Parathyroid adenoma (tissue), 2 donors: ENCODE data around the gene XAB2.

Source experiments
- H2AFZ ChIP-seq: fragments of 300-600 bp; sonication (generic); one replicate; pipeline ENCODE4 v1.7.0; 2017; ENCODE audit warnings: antibody characterized with exemption, mild to moderate bottlenecking
- H3K27ac ChIP-seq: fragments of 300-600 bp; sonication (generic); one replicate; pipeline ENCODE4 v1.7.0; 2017
- H3K27me3 ChIP-seq: fragments of 300-600 bp; sonication (generic); one replicate; pipeline ENCODE4 v1.7.0; 2017; ENCODE audit warnings: low read length; ENCODE audit not compliant: control insufficient read depth, insufficient read depth
- H3K36me3 ChIP-seq: fragments of 300-600 bp; sonication (generic); one replicate; pipeline ENCODE4 v1.7.0; 2017; ENCODE audit warnings: low read length; ENCODE audit not compliant: control insufficient read depth, insufficient read depth
- H3K4me1 ChIP-seq: fragments of 300-600 bp; sonication (generic); one replicate; pipeline ENCODE4 v1.7.0; 2017; ENCODE audit warnings: control low read depth
- H3K4me2 ChIP-seq: fragments of 300-600 bp; sonication (generic); one replicate; pipeline ENCODE4 v1.7.0; 2017; ENCODE audit warnings: low read length
- H3K4me3 ChIP-seq: fragments of 300-600 bp; sonication (generic); one replicate; pipeline ENCODE4 v1.7.0; 2017; ENCODE audit warnings: low read depth, low read length
- H3K79me2 ChIP-seq: fragments of 300-600 bp; sonication (generic); one replicate; pipeline ENCODE4 v1.7.0; 2017; ENCODE audit warnings: control low read depth
- H3K9ac ChIP-seq: fragments of 300-600 bp; sonication (generic); one replicate; pipeline ENCODE4 v1.7.0; 2017; ENCODE audit warnings: mild to moderate bottlenecking
- H3K9me3 ChIP-seq: fragments of 300-600 bp; sonication (generic); one replicate; pipeline ENCODE4 v1.7.0; 2017; ENCODE audit warnings: low read length; ENCODE audit not compliant: control insufficient read depth
- CTCF ChIP-seq: fragments of 300-600 bp; sonication (generic); IDR thresholded peaks from one replicate; pipeline ENCODE4 v1.7.0; 2017; ENCODE audit warnings: antibody characterized with exemption, mild to moderate bottlenecking
- donor health status: primary hyperparathyroidism.

Gene XAB2

GRCh38 chr19:7623725-7624603 is 5.4 kb downstream of the XAB2 start:
- Histone ChIP-seq H3K27me3 (no peaks in the 10 kb centered on the region), H3K27ac (no peak overlapping the region), H3K79me2 (peaks cover 37% of the 10 kb centered on the region), H3K4me1 (peaks cover under 1% of the 10 kb centered on the region), H2AFZ (no peak overlapping the region), H3K9ac (no peak overlapping the region), H3K4me3 (no peak overlapping the region), H3K36me3 (no peaks in the 10 kb centered on the region), H3K4me2 (no peak overlapping the region), H3K9me3 (no peaks in the 10 kb centered on the region)
- TF ChIP-seq CTCF = no peak

GRCh38 chr19:7622933-7623685 is 6.2 kb downstream of the XAB2 start:
- H3K79me2 ChIP-seq = peaks cover 28% of the 10 kb centered on the region
- H3K36me3 ChIP-seq = no peaks in the 10 kb centered on the region
- no peak overlapping the region for H3K4me2 ChIP-seq
- H3K4me1 ChIP-seq = peaks cover 3% of the 10 kb centered on the region
- no peak overlapping the region for H2AFZ ChIP-seq
- no peaks in the 10 kb centered on the region for H3K27me3 ChIP-seq
- no peak overlapping the region for H3K4me3 ChIP-seq
- no peak overlapping the region for H3K9ac ChIP-seq
- no peak overlapping the region for H3K27ac ChIP-seq
- H3K9me3 ChIP-seq = no peaks in the 10 kb centered on the region
- TF ChIP-seq CTCF = no peak

DNA sequence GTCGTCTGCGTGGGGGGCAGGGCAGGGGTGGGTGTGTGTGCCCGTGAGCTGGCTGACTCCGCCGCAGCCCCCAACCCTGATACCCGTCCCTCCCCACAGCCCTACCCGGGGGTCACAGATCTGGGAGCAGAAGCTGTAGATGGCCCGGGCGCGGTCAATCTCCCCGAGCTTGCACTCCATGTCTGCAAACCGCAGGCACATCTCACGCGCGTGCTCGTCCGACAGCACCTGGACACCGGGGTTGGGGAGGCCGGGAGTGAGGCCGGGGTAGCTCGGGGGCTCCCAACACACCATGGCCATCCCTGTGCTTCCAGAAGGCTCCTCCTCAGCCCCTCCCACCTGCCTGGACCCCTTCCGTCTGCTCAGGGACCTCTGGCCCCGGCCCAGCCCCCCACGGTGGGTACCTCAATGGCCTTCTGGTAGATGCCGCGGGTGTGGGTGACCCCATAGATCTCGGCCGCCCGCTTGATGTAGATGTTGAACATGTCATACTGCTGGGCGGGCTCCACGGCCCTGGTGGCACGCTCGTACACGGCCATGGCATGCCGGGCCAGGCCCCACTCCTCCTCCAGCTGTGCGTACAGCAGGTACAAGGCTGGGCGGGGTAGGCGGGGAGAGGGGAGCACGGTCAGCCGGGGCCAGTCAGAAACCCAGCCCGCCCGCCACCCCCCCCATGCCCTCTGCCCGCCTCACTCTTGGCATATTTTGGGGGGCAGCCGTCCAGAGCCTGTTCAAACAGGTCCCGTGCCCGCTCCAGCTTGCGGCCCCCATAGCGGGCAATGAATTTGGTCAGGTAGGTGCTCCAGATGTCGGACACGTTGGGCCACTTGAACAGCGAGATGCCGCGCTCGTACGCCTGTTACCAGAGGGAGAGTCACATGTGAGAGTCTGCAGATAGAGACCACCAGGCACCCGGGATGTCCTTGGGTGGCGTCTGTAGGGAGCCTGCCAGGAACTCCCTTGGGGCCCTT is 8.6 kb downstream of the XAB2 start:
- Histone ChIP-seq H3K27ac (no peak overlapping the region), H3K9ac (no peak overlapping the region), H3K4me3 (no peak overlapping the region), H2AFZ (no peak overlapping the region), H3K36me3 (no peaks in the 10 kb centered on the region), H3K79me2 (peaks cover 9% of the 10 kb centered on the region), H3K4me2 (no peak overlapping the region), H3K27me3 (no peaks in the 10 kb centered on the region), H3K4me1 (peaks cover 3% of the 10 kb centered on the region), H3K9me3 (no peaks in the 10 kb centered on the region)
- no peak for TF ChIP-seq CTCF

DNA sequence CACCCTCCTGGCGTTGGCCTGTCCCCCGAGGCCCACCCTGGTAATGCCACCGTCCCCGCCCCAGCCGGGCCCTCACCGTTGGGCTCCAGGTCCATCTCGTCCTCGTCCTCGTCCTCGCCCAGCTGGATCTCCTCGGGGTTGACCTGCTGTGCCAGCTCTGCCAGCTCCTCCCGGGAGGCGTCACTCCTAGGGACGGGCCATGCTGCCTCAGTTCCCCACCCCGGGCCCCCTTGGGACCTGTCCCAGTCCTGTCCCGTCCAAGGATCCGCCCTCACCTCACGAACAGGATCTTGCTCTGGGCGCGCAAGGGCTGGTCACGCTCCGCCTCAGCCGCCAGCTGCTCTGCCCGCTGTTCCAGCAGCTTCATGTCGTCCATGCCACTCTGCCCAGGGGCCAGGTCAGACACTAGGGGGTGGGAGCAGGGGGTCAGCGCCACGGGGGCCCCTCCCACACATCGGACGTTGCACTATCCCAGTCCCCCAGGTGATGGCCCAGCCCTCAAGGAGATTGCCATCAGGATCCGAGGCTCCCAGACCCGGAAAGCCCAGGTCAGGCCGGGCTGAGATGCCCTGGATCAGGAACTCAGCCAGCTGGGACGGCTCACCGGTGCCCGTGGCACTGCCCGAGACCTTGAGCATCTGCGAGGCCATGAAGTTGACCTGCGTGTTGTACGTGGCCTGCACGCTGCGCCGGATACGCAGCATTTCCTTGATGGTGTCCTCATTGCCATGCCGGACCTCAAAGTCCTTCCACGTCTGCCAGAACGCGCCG is 9.5 kb downstream of the XAB2 start:
- TF ChIP-seq CTCF = no peak
- Histone ChIP-seq H3K4me2 (no peak overlapping the region), H3K9me3 (no peaks in the 10 kb centered on the region), H3K27ac (no peak overlapping the region), H3K4me3 (no peak overlapping the region), H3K27me3 (no peaks in the 10 kb centered on the region), H3K9ac (no peak overlapping the region), H3K36me3 (no peaks in the 10 kb centered on the region), H3K79me2 (peaks cover 6% of the 10 kb centered on the region), H3K4me1 (peaks cover 3% of the 10 kb centered on the region), H2AFZ (no peak overlapping the region)
